ENCODE results near the gene MTA1.

Gene MTA1

DNA sequence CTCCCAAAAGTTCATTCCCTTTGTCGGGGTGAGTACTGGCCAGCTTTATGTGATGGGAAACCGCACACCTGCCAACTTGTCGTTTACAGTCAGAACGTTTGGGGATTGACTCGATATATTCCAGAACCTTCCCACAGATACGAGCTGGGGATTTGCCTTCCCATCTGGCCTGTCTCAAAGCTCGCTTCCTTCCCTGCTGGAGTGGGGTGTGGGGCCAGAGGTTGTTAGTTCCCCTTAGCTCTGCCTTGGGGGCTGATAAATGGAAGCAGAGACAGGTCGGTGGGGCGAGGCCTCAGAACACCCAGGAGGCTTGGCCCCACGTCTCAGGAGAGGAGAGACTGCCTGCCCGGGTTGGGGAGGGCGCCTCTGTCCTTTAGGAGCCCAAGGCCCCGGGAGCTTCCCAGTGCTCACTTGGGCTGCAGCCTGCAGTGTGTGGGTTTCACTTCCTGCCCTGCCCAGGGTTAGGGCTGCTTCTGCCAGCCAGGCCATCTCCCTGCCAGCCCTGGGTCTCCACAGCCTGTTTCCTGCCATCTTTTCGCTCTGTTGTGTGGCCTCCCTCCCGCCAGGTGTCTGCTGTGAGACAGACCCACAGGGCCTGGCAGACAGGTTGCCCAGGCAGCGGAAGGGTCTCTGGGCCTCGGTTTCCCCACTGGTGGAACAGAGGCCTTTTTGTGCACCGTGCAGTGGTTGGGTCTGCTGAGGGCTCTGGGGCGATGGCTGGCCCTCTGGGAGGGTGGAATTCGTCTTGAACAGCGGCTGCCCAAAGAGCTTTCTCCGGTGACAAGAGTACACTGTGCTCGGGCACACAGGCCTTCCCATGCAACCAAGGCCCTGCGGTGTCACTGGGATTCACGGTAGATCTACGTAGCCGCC lies 29.4 kb upstream of the MTA1 start:
- Histone ChIP-seq H3K9ac (ENCODE audit: low read length) (no peak overlapping the region), H3K27me3 (ENCODE audit: control insufficient read depth, insufficient read depth, low read length) (no peaks in the 10 kb centered on the region), H3K4me3 (ENCODE audit: low read length) (no peak overlapping the region), H3K36me3 (ENCODE audit: control insufficient read depth, insufficient read depth, low read length) (peaks cover 7% of the 10 kb centered on the region), H3K27ac (ENCODE audit: low read depth, low read length) (no peak overlapping the region), H3K4me1 (ENCODE audit: control insufficient read depth, insufficient read depth, low read length) (no peaks in the 10 kb centered on the region)

DNA sequence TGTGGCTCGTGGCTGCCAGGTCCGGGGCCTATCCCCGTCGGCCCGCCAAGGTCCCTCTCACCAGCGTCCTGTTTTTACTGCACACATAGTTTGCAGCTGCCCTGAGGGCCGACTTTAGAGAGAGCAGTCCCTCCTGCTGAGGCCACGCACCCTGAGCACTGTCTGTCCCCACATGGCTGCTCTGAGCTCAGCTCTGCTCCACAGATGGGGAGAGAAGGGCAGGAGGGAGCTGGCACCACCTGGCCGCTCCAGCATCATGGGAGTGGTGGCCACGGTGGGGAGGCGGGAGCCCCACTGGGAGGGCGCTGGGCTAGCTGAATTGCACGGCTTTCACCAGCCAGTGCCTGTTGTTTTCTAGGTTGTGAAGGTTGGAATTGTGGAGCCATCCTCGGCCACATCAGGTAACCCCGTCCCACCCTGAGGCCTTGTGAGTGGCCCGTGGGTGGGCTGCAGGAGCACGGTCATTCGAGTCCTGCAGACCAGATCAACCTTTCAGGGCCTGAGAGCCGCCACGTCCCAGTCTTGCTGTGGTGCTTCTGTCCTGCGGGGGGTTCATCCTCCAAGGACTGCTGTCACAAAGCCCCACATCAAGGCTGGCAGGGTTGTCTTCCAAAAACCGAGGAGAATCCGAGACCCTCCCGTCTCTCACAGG lies 28.7 kb upstream of the MTA1 start:
- no peaks in the 10 kb centered on the region for H3K4me1 ChIP-seq (ENCODE audit: control insufficient read depth, insufficient read depth, low read length)
- H3K36me3 ChIP-seq (ENCODE audit: control insufficient read depth, insufficient read depth, low read length), result peaks cover 7% of the 10 kb centered on the region
- H3K27me3 ChIP-seq (ENCODE audit: control insufficient read depth, insufficient read depth, low read length), result no peaks in the 10 kb centered on the region
- no peak overlapping the region for H3K27ac ChIP-seq (ENCODE audit: low read depth, low read length)
- no peak overlapping the region for H3K4me3 ChIP-seq (ENCODE audit: low read length)
- H3K9ac ChIP-seq (ENCODE audit: low read length), result no peak overlapping the region

DNA sequence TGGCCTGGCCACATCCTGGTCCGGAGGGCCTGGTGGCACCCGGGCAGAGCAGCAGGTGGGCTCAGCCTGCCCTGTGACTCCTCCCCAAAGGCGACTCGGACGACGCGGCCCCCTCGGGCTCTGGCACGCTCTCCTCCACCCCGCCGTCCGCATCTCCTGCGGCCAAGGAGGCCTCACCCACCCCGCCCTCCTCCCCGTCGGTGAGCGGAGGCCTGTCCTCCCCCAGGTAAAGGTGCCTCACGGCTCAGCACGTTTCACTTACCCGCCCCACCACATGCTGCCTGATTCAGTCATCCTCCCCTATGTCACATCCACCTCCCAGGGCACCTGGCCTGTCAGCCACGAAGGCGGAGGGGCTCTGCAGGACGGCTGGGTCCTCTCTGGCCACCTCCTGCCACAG lies 28.1 kb upstream of the MTA1 start:
- no peaks in the 10 kb centered on the region for H3K27me3 ChIP-seq (ENCODE audit: control insufficient read depth, insufficient read depth, low read length)
- H3K27ac ChIP-seq (ENCODE audit: low read depth, low read length), result no peak overlapping the region
- no peaks in the 10 kb centered on the region for H3K4me1 ChIP-seq (ENCODE audit: control insufficient read depth, insufficient read depth, low read length)
- H3K4me3 ChIP-seq (ENCODE audit: low read length), result no peak overlapping the region
- peaks cover 7% of the 10 kb centered on the region for H3K36me3 ChIP-seq (ENCODE audit: control insufficient read depth, insufficient read depth, low read length)
- no peak overlapping the region for H3K9ac ChIP-seq (ENCODE audit: low read length)

DNA sequence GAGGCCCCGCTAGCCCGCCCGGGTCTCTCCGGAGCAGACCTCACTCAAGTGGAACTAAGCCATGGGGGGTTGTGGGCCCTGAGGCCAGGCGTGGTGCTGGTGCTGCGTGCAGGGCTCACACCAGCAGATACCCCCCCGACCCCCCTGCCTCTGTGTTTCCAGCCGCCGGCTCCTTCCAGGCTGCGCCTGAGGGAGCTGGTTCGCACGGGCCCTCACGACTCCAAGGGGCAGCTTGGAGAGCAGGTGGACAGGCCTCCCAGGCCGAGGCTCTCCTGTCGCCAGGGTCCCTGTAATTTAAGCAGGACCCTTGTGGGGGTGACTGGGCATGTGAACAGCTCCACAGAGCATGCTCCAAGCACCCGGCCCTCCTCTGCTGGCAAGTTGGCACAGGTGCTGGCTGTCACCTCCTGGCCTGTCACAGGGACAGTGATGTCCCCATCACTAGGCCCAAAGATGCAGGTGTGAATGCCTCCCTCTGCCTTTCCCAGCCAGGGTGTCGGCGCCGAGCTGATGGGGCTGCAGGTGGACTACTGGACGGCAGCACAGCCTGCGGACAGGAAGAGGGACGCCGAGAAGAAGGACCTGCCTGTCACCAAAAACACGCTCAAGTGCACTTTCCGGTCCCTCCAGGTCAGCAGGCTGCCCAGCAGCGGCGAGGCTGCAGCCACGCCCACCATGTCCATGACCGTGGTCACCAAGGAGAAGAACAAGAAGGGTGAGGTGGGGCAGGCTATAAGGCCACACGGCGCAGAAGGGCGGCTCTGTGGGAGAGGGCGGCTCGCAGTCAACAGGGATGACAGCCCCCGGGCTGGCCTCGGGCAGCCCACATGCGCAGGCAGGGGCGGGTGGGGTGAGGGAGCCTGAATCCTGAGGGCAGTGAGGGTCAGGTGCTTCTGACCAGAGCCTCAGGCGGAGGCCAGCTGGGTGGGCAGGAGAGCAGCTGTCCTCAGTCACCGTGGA lies 27.2 kb upstream of the MTA1 start:
- Histone ChIP-seq H3K4me1 (ENCODE audit: control insufficient read depth, insufficient read depth, low read length) (peaks cover under 1% of the 10 kb centered on the region), H3K4me3 (ENCODE audit: low read length) (no peak overlapping the region), H3K36me3 (ENCODE audit: control insufficient read depth, insufficient read depth, low read length) (peaks cover 6% of the 10 kb centered on the region), H3K9ac (ENCODE audit: low read length) (no peak overlapping the region), H3K27me3 (ENCODE audit: control insufficient read depth, insufficient read depth, low read length) (no peaks in the 10 kb centered on the region), H3K27ac (ENCODE audit: low read depth, low read length) (no peak overlapping the region)

DNA sequence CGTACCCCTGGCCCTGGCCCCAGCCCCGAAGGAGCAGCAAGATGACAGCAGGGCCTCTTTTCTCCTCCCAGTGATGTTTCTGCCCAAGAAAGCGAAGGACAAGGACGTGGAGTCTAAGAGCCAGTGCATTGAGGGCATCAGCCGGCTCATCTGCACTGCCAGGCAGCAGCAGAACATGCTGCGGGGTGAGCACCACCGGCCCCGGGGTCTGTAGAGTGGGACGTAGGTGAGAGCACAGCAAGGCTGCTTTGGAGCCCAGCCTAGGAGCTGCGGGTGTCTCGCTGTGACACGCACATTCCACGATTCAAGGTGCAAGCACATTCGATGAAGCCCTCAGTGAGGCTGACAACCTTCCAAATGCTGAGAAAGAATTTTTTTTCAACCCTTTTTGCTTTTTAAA lies 26.5 kb upstream of the MTA1 start:
- no peak overlapping the region for H3K27ac ChIP-seq (ENCODE audit: low read depth, low read length)
- no peak overlapping the region for H3K4me3 ChIP-seq (ENCODE audit: low read length)
- peaks cover 5% of the 10 kb centered on the region for H3K4me1 ChIP-seq (ENCODE audit: control insufficient read depth, insufficient read depth, low read length)
- H3K27me3 ChIP-seq (ENCODE audit: control insufficient read depth, insufficient read depth, low read length), result no peaks in the 10 kb centered on the region
- H3K9ac ChIP-seq (ENCODE audit: low read length), result no peak overlapping the region
- peaks cover 2% of the 10 kb centered on the region for H3K36me3 ChIP-seq (ENCODE audit: control insufficient read depth, insufficient read depth, low read length)

DNA sequence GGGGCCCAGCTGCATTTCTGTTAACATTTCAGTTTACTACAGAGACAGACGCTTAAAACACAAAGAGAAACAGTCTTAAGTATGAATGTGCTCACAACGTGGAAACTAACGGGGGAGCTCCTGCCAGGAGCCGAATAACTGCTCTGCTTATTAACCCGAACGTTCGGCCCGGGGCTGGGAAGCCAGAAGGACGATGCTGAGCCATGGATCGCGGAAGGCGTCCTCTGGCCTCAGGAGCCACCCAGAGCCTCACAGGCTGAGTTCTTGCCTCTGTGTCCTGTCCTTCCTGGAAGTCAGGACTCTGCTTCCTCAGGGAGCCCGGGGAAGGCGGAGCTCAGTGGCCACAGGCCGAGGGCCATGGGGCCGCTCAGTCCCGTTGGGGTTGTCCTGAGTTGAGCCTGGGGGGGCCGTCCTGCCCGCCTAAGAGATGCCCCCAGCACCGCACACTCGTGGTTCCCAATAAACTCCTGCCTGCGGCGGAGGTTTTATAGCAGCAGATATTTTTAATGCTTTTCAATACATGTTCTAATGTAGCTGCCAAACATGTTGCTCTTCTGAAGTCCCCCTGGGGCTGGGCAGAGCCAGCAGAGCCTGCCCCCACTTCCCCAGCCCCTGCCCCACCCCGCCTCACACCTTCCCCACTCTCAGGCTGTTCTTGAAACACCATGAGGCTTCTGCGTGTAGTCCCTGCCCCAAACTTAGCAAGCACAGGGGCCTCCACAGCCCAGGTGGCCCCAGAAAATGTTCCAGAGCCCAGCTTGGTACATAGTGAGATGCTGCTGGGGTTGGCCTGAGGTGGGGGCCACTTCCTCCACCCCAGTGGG lies 24.7 kb upstream of the MTA1 start:
- H3K27me3 ChIP-seq (ENCODE audit: control insufficient read depth, insufficient read depth, low read length), result no peaks in the 10 kb centered on the region
- H3K36me3 ChIP-seq (ENCODE audit: control insufficient read depth, insufficient read depth, low read length), result peaks cover 2% of the 10 kb centered on the region
- H3K4me1 ChIP-seq (ENCODE audit: control insufficient read depth, insufficient read depth, low read length), result peaks cover 8% of the 10 kb centered on the region
- no peak overlapping the region for H3K9ac ChIP-seq (ENCODE audit: low read length)
- no peak overlapping the region for H3K4me3 ChIP-seq (ENCODE audit: low read length)
- no peak overlapping the region for H3K27ac ChIP-seq (ENCODE audit: low read depth, low read length)

DNA sequence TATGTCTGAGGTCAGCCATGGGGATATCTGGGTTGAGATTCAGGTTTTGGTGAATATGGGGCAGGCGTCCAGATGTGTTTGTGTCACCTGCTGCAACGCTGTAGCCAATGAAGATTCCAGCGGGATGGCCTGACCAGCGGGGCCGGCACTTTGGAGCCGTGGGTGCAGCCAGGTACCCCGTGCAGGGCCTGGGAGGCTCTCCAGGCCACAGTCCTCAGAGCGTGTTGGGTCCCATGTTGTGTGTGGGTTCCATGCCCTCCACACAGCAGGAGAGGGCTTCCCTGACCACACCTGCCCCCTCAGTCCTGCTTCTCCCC lies 24.1 kb upstream of the MTA1 start:
- Histone ChIP-seq H3K9ac (ENCODE audit: low read length) (no peak overlapping the region), H3K27me3 (ENCODE audit: control insufficient read depth, insufficient read depth, low read length) (no peaks in the 10 kb centered on the region), H3K4me1 (ENCODE audit: control insufficient read depth, insufficient read depth, low read length) (peaks cover 8% of the 10 kb centered on the region), H3K36me3 (ENCODE audit: control insufficient read depth, insufficient read depth, low read length) (peaks cover 2% of the 10 kb centered on the region), H3K27ac (ENCODE audit: low read depth, low read length) (no peak overlapping the region), H3K4me3 (ENCODE audit: low read length) (no peak overlapping the region)

DNA sequence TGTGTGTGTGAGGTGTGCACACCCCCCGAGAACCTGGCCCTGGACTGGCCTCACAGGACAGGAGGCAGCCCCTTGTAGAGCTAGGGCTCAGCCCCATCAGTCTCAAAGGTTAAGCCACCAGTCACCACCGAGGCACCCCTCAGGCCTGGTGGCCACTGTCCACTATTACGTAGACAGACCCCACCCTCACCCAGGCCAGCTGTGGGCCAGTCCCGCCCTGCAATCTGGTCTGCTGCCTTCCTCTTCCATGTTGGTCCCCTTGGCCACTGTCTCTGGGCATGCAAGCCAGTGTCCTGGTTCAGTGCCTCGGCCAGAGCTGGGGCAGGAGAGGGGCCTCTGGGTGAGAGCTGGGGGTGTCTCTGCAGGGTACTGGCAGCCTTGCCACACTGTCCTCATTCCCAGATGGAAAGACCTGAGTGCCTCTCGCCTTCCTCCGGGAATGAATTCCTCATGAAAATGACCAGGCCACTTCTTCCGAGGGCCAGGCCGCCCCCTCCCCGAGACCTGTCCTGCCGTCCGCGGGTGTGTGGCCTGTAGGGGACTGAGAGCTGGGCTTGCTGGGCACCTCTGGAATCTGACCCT lies 22.2 kb upstream of the MTA1 start:
- Histone ChIP-seq H3K4me1 (ENCODE audit: control insufficient read depth, insufficient read depth, low read length) (peaks cover 8% of the 10 kb centered on the region), H3K27me3 (ENCODE audit: control insufficient read depth, insufficient read depth, low read length) (no peaks in the 10 kb centered on the region), H3K36me3 (ENCODE audit: control insufficient read depth, insufficient read depth, low read length) (peaks cover 7% of the 10 kb centered on the region), H3K4me3 (ENCODE audit: low read length) (peak overlapping the region; percentile 85), H3K9ac (ENCODE audit: low read length) (no peak overlapping the region), H3K27ac (ENCODE audit: low read depth, low read length) (peak overlapping the region; percentile 76)

DNA sequence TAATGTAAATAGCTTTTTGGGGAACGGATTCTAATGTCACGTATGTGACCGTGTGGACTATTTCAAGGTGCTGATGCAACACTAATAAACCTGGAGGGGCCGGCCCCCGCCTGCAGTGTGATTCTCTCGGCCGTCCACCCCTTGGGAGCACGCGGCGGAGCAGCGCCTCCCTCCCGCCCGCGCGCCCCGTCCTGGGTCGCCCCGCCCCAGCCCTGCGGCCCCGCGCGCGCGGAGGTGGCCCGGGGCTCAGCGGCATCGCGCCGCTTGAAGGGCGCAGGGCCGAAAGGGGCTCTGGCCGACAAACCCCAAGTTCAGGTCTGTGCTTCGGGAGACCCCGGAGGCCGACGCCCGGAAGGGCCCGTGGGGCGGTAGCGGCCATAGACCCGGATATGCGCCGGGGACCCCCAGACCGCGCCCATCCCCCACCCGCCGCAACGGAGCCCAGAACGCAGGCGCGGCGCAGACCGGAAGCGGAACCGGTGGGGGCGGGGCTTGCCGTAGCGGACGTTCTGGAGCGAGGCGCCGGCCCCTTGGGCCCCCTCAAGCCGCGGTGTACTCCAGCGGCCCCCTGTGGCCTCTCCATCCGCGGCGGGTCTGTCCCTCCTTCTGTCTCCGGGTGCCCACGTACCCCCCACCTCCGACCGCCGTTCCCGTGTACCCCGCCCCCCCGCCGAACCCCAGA lies 21.4 kb upstream of the MTA1 start, which contains the start of gene TEX22:
Gene TEX22, plus strand, starts transcription at position 495 of the 682 bp plus-strand sequence. CDS start 803 bp downstream, outside the sequence.
- Histone ChIP-seq H3K36me3 (ENCODE audit: control insufficient read depth, insufficient read depth, low read length) (peaks cover 6% of the 10 kb centered on the region), H3K27me3 (ENCODE audit: control insufficient read depth, insufficient read depth, low read length) (no peaks in the 10 kb centered on the region), H3K27ac (ENCODE audit: low read depth, low read length) (peak within 1 kb of the TSS; percentile 76), H3K9ac (ENCODE audit: low read length) (peak within 1 kb of the TSS; percentile 81), H3K4me1 (ENCODE audit: control insufficient read depth, insufficient read depth, low read length) (peaks cover 8% of the 10 kb centered on the region), H3K4me3 (ENCODE audit: low read length) (peak within 1 kb of the TSS; percentile 85)

DNA sequence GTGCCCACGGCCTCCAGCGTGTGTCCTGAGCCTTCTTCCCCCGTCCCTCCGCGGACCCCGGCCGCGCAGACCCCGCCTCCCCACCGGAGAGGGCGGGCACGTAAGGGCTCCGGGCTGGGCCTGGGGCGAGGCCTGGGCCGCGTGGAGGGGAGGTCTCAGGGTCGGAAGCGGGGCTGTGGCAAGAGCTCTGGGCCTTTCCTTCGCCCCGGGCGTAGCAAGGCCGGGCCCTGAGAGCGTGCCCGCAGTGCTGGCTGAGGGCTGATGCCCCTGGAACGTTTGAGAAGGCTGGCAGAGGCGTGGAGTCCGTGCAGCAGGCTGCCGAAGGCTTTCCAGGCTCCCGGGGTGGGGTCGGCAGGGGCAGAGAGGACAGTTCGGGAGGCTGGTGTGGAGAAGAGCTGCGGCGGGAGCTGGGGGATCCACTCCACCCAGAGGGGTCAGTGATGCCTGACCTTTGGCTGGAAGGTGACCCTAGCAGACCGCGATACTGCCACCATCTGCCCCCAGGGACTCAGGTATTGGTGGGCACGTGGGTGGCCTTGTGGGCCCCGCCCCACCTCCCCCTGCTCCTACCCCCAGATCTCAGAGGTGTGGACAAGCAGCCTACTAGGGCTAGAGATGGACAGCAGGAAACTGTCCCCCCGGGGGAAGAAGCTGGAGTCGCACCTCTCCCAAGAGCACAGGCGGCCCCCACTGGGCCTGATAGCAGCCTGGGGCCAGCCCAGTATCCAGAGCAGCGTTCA lies 20.7 kb upstream of the MTA1 start:
- peak overlapping the region; percentile 85 for H3K4me3 ChIP-seq (ENCODE audit: low read length)
- H3K27me3 ChIP-seq (ENCODE audit: control insufficient read depth, insufficient read depth, low read length), result no peaks in the 10 kb centered on the region
- H3K9ac ChIP-seq (ENCODE audit: low read length), result peak overlapping the region; percentile 81
- H3K36me3 ChIP-seq (ENCODE audit: control insufficient read depth, insufficient read depth, low read length), result peaks cover 6% of the 10 kb centered on the region
- H3K4me1 ChIP-seq (ENCODE audit: control insufficient read depth, insufficient read depth, low read length), result peaks cover 8% of the 10 kb centered on the region
- H3K27ac ChIP-seq (ENCODE audit: low read depth, low read length), result peak overlapping the region; percentile 67

DNA sequence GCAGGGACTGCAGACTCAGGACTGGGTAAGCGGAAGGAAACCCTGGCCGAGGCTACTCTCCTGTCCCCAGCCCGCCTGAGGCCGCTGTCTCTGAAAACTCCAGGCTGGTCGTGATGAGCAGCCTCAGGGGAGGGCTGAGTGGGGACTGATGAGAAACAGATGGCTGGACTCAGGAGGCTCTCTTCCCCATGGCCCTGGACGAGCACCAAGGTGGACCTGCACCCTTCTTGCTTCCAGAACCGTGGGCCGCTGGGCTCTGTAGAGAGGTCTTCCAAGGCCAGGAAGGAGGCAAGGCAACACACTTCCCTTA lies 20.2 kb upstream of the MTA1 start:
- Histone ChIP-seq H3K27ac (ENCODE audit: low read depth, low read length) (no peak overlapping the region), H3K27me3 (ENCODE audit: control insufficient read depth, insufficient read depth, low read length) (no peaks in the 10 kb centered on the region), H3K4me3 (ENCODE audit: low read length) (peak overlapping the region; percentile 85), H3K4me1 (ENCODE audit: control insufficient read depth, insufficient read depth, low read length) (peaks cover 8% of the 10 kb centered on the region), H3K9ac (ENCODE audit: low read length) (no peak overlapping the region), H3K36me3 (ENCODE audit: control insufficient read depth, insufficient read depth, low read length) (peaks cover 6% of the 10 kb centered on the region)
